K562 (cell line): ENCODE data around the gene EPHA10. TPM values are rescaled to one million over a fixed set of nuclear protein-coding genes. Genes with fewer than 3 reads are reported as not detected.

Source experiments
- ARID3A ChIP-seq: IDR thresholded peaks from 2 replicates; pipeline ENCODE4 v1.6.1; 2012; ENCODE audit warnings: low read depth, low read length, improper control_type of control experiment, borderline replicate concordance
- ASH1L ChIP-seq: fragments of 450-650 bp; IDR thresholded peaks from 2 replicates; pipeline ENCODE4 v1.6.1; 2018; ENCODE audit warnings: borderline replicate concordance, mild to moderate bottlenecking, low read depth; ENCODE audit not compliant: partially characterized antibody
- ATF3 ChIP-seq, 2 experiments: fragments of 450-650 bp in 1 of 2; sonication (generic) in 1 of 2; formaldehyde crosslinking in 1 of 2; IDR thresholded peaks in 1 of 2; conservative IDR thresholded peaks in 1 of 2; 2 replicates each; pipeline versions ENCODE4 v1.6.1 to v1.8.1; 2016 to 2023; ENCODE audit warnings: mild to moderate bottlenecking in 2 of 2, moderate library complexity in 2 of 2, inconsistent platforms in 1 of 2, missing genetic modification reagents in 1 of 2
- CBFA2T3 ChIP-seq: fragments of 450-650 bp; IDR thresholded peaks from 2 replicates; pipeline ENCODE4 v1.6.1; 2017
- CBX3 ChIP-seq, 2 experiments: IDR thresholded peaks; 1 replicate in 1 of 2; 2 replicates in 1 of 2; pipeline ENCODE4 v1.6.1; 2012; ENCODE audit warnings: inconsistent platforms in 2 of 2, low read length in 2 of 2, borderline replicate concordance in 1 of 2, control low read depth in 1 of 2
- CREB3L1 ChIP-seq: fragments of 450-650 bp; IDR thresholded peaks from 2 replicates; pipeline ENCODE4 v1.6.1; 2014; ENCODE audit warnings: low read depth, mild to moderate bottlenecking, moderate library complexity, borderline replicate concordance
- GTF2B ChIP-seq: IDR thresholded peaks from 2 replicates; pipeline ENCODE4 v1.6.1; 2011; ENCODE audit not compliant: insufficient read length; ENCODE audit errors: extremely low read depth
- KLF1 ChIP-seq: fragments of 450-650 bp; IDR thresholded peaks from 2 replicates; pipeline ENCODE4 v1.6.1; 2016; ENCODE audit warnings: missing genetic modification characterization, missing compliant biosample characterization
- MIER1 ChIP-seq: fragments of 450-650 bp; IDR thresholded peaks from 2 replicates; pipeline ENCODE4 v1.6.1; 2016; ENCODE audit warnings: antibody characterized with exemption, mild to moderate bottlenecking, low read depth
- POLR3A ChIP-seq: IDR thresholded peaks from 2 replicates; pipeline ENCODE4 v1.6.1; 2011; ENCODE audit warnings: borderline replicate concordance, mild to moderate bottlenecking, moderate library complexity; ENCODE audit not compliant: insufficient read length, insufficient read depth; ENCODE audit errors: extremely low read depth
- RBM25 ChIP-seq: fragments of 200-400 bp; formaldehyde crosslinking; IDR thresholded peaks from 2 replicates; pipeline ENCODE4 v1.6.1; 2018; ENCODE audit warnings: low read length, low read depth, moderate library complexity; ENCODE audit not compliant: severe bottlenecking
- SP2 ChIP-seq: IDR thresholded peaks from 2 replicates; pipeline ENCODE4 v1.6.1; 2011; ENCODE audit warnings: mild to moderate bottlenecking, low read depth, low read length, moderate library complexity; ENCODE audit not compliant: poor library complexity, severe bottlenecking; ENCODE audit errors: extremely low read depth
- USF1 ChIP-seq: sonication (generic); formaldehyde crosslinking; IDR thresholded peaks from 2 replicates; pipeline ENCODE4 v1.9.0; 2022; ENCODE audit warnings: mild to moderate bottlenecking, missing genetic modification reagents
- ZBTB1 ChIP-seq: sonication (generic); formaldehyde crosslinking; IDR thresholded peaks from 2 replicates; pipeline ENCODE4 v1.8.1; 2023; ENCODE audit warnings: missing genetic modification reagents, low read depth, mild to moderate bottlenecking, borderline replicate concordance
- ZBTB33 ChIP-seq: sonication (generic); formaldehyde crosslinking; IDR thresholded peaks from 2 replicates; pipeline ENCODE4 v1.8.1; 2023; ENCODE audit warnings: mild to moderate bottlenecking, missing genetic modification reagents
- ZNF184 ChIP-seq: sonication (generic); formaldehyde crosslinking; IDR thresholded peaks from 2 replicates; pipeline ENCODE4 v1.5.0; 2020; ENCODE audit warnings: missing genetic modification reagents
- ZNF507 ChIP-seq: conservative IDR thresholded peaks from 2 replicates; pipeline ENCODE4 v1.6.1; 2017; ENCODE audit warnings: missing genetic modification characterization, missing compliant biosample characterization
- ZNF644 ChIP-seq: fragments of 200-800 bp; sonication (Bioruptor generic); IDR thresholded peaks from 2 replicates; pipeline ENCODE4 v1.6.1; 2016; ENCODE audit warnings: low read depth, missing genetic modification characterization, missing compliant biosample characterization
- polyA plus RNA-seq, 8 experiments: library from polyadenylated mRNA; depleted of rRNA in 4 of 8; stranded (reverse) in 5 of 8; unstranded in 3 of 8; fragments of >200 nt; fragmentation: Nextera tagmentation in 2 of 8; fragmentation: Illumina TruSeq in 1 of 8; extraction: Ambion mirVana in 2 of 8; extraction: Trizol in 1 of 8; gene quantifications; 2 replicates each; pipeline versions ENCODE4 v1.2.1 to v1.2.3, GENCODE V29; 2011 to 2014; ENCODE audit warnings: inconsistent platforms in 1 of 8, missing spikeins in 1 of 8
- total RNA-seq, 7 experiments: library from RNA; depleted of rRNA in 6 of 7; stranded (reverse); fragments of >200 nt in 6 of 7; fragmentation: Illumina TruSeq in 2 of 7; extraction: Trizol in 2 of 7; gene quantifications; 2 replicates each; pipeline versions ENCODE4 v1.2.1 to v1.2.3, GENCODE V29; 2011 to 2021; ENCODE audit warnings: low replicate concordance in 1 of 7

EPHA10 gene
- total and polyA plus RNA-seq, 9 of the 15 experiments (the other 6 are each of a cell fraction or from before 2014, with no cell fraction given) = 0.03 TPM; not detected in 8

- TF ChIP-seq POLR3A (no peak), ARID3A (no peak), ZNF507 (tag) (no peak), MIER1 (peak; percentile 99), CBX3 (IDR thresholded peaks at IDR 0.05; ENCODE audit: borderline replicate concordance in 1 of 2, low read length in 2 of 2) (peak; percentile 76 to 84; a peak in 2 of 3 replicates), USF1 (CRISPR knock-in tag) (peak; percentile 67), CBFA2T3 (no peak), RBM25 (no peak), SP2 (no peak), ZNF644 (tag) (peak; percentile 97), ZNF184 (peak; percentile 88), CREB3L1 (no peak), ATF3 (IDR thresholded peaks at IDR 0.05) (no peak), ATF3 (CRISPR knock-in tag; conservative IDR thresholded peaks at IDR 0.05) (0 out of 2 replicates have a peak, but pooled peaks have one; percentile 33), ZBTB33 (CRISPR knock-in tag) (peak; percentile 96), GTF2B (no peak), KLF1 (no peak), ZBTB1 (CRISPR knock-in tag) (peak; percentile 97), ASH1L (no peak)
Observed at GRCh38 chr1:37764414-37764825, 500 bp downstream of the EPHA10 start (continued).
